Panc1 (cell line): ENCODE measurements around the gene TBC1D21. TPM values are rescaled to one million over a fixed set of nuclear protein-coding genes. Genes with fewer than 3 reads are reported as not detected.

Experiments used
- ATAC-seq: fragments of 200-7000 bp; cut with Tn5 transposase; 2 replicates; pipeline ENCODE4 v1.9.1; 2020; ENCODE audit warnings: mild to moderate bottlenecking, moderate library complexity
- BruUV-seq: library from RNA; stranded (reverse); fragments of 400-500 nt; replicated peaks from 2 replicates; lab custom pipeline; 2021; lab: Mats Ljungman, UMichigan
- CTCF ChIA-PET: fragments of 300-600 bp; sonication (Branson Sonifier 250); formaldehyde crosslinking; loops from one replicate; lab custom pipeline; 2022; ENCODE audit warnings: antibody characterized with exemption; lab: Charles Lee
- POLR2A ChIA-PET: fragments of 300-600 bp; sonication (Branson Sonifier 250); formaldehyde crosslinking; loops from one replicate; lab custom pipeline; 2022; ENCODE audit warnings: antibody characterized with exemption; lab: Charles Lee
- DNase-seq: peaks from one replicate; pipeline ENCODE4 v3.0.0-alpha.2; 2010; ENCODE audit warnings: low read depth, low spot score
- H3K27ac ChIP-seq: 2 replicates; pipeline ENCODE4 v1.5.1; 2011; ENCODE audit warnings: mild to moderate bottlenecking, low read length, inconsistent platforms
- H3K27me3 ChIP-seq: fragments of 200-500 bp; sonication (Bioruptor generic); 2 replicates; pipeline ENCODE4 v1.6.0; 2014; ENCODE audit warnings: low read length, inconsistent platforms; ENCODE audit not compliant: control insufficient read depth, insufficient read depth
- H3K36me3 ChIP-seq: fragments of 200-500 bp; sonication (Bioruptor generic); 2 replicates; pipeline ENCODE4 v1.5.1; 2014; ENCODE audit warnings: inconsistent platforms, mild to moderate bottlenecking, low read length, moderate library complexity; ENCODE audit not compliant: control insufficient read depth, insufficient read depth
- H3K4me1 ChIP-seq: 2 replicates; pipeline ENCODE4 v1.5.1; 2011; ENCODE audit warnings: inconsistent platforms, mild to moderate bottlenecking, low read length, moderate library complexity; ENCODE audit not compliant: control insufficient read depth, insufficient read depth
- H3K4me3 ChIP-seq, 2 experiments: 2 replicates each; pipeline ENCODE4 v1.5.1; 2011 to 2012; ENCODE audit warnings: low read depth in 2 of 2, low read length in 2 of 2, mild to moderate bottlenecking in 2 of 2, inconsistent platforms in 1 of 2, moderate library complexity in 1 of 2
- H3K9me3 ChIP-seq: fragments of 200-500 bp; sonication (Bioruptor generic); 2 replicates; pipeline ENCODE4 v1.5.1; 2014; ENCODE audit warnings: low read depth, mild to moderate bottlenecking, inconsistent platforms, low read length, moderate library complexity; ENCODE audit not compliant: control insufficient read depth, insufficient read depth
- CTCF ChIP-seq: fragments of 450-650 bp; IDR thresholded peaks from 2 replicates; pipeline ENCODE4 v1.5.1; 2017; ENCODE audit warnings: mild to moderate bottlenecking
- POLR2AphosphoS5 ChIP-seq: IDR thresholded peaks from 2 replicates; pipeline ENCODE4 v1.6.1; 2012; ENCODE audit warnings: mild to moderate bottlenecking, low read depth, low read length, moderate library complexity
- REST ChIP-seq, 2 experiments: IDR thresholded peaks; 2 replicates each; pipeline ENCODE4 v1.6.1; 2011 to 2012; ENCODE audit warnings: low read depth in 2 of 2, control low read depth in 1 of 2, low read length in 1 of 2, mild to moderate bottlenecking in 1 of 2, moderate library complexity in 1 of 2; ENCODE audit not compliant: insufficient read depth in 1 of 2
- SIN3A ChIP-seq: IDR thresholded peaks from 2 replicates; pipeline ENCODE4 v1.6.1; 2012; ENCODE audit warnings: low read depth, mild to moderate bottlenecking, low read length, moderate library complexity, borderline replicate concordance; ENCODE audit not compliant: insufficient read depth
- TCF7L2 ChIP-seq: IDR thresholded peaks from 2 replicates; pipeline ENCODE4 v1.6.1; 2011; ENCODE audit warnings: mild to moderate bottlenecking, low read depth, low read length, inconsistent platforms
- in situ Hi-C: cut with HindIII; loops from 2 replicates; pipeline ENCODE4 v1.10.0; 2016; ENCODE audit warnings: low sequenced_read_pairs, low pct_unique_long_range_greater_than_20kb
- intact Hi-C: fragments of 100-400 bp; cut with micrococcal nuclease; formaldehyde crosslinking; loops from one replicate; pipeline ENCODE4 v1.10.0; 2022; ENCODE audit not compliant: unreplicated experiment
- total RNA-seq: library from RNA; stranded (reverse); gene quantifications from one replicate; pipeline ENCODE4 v1.2.1, GENCODE V29; 2021; ENCODE audit not compliant: unreplicated experiment

The TBC1D21 gene
- total RNA-seq, 1 experiment from 2014 or later: not detected

- H3K36me3 ChIP-seq: no peaks in the 10 kb centered on the region
- no peaks in the 10 kb centered on the region for H3K4me1 ChIP-seq
- in situ Hi-C loops: no loop called here
- H3K27ac ChIP-seq: no peak overlapping the region
- no peak for DNase-seq
- ChIA-PET POLR2A (no interaction called here), CTCF (interaction anchor here (0.7 to 4.0 kb wide), 2 partner anchors 26 to 34 kb away, joined by 3 to 18 read pairs; partner anchors contain the start of gene TBC1D21)
- intact Hi-C loops: loop anchor here (2.0 kb wide), 1 partner anchor 34 kb away; no protein-coding TSS in a partner anchor
- no peaks in the 10 kb centered on the region for H3K9me3 ChIP-seq
- no TSS peak for BruUV-seq
- no peak overlapping the region for H3K4me3 ChIP-seq
- peak; percentile 20; the same call in 1 of the 2 replicates for ATAC-seq
- H3K27me3 ChIP-seq: no peaks in the 10 kb centered on the region; the same call in 1 of the 2 replicates
- TF ChIP-seq REST (IDR thresholded peaks at IDR 0.05; ENCODE audit: insufficient read depth in 1 of 2, low read depth in 2 of 2, low read length in 1 of 2): no peak
- TF ChIP-seq POLR2AphosphoS5: no peak
- no peak for TF ChIP-seq TCF7L2
These were observed 35.4 kb downstream of the TBC1D21 start for GRCh38 chr15:73908822-73909122.

- TF ChIP-seq REST (IDR thresholded peaks at IDR 0.05; ENCODE audit: insufficient read depth in 1 of 2, low read depth in 2 of 2, low read length in 1 of 2): no peak
- no peak for TF ChIP-seq SIN3A
- TF ChIP-seq POLR2AphosphoS5: no peak
- TF ChIP-seq TCF7L2: no peak
- TF ChIP-seq CTCF: no peak
- no peak for ATAC-seq
- H3K36me3 ChIP-seq: no peaks in the 10 kb centered on the region
- H3K4me3 ChIP-seq: no peak overlapping the region
- CTCF ChIA-PET: interaction anchor here (4.0 kb wide), 1 partner anchor 35 kb away, joined by 18 read pairs; the partner anchor contains the start of gene TBC1D21
- BruUV-seq: no TSS peak
- H3K27ac ChIP-seq: no peak overlapping the region
- DNase-seq: no peak
- H3K9me3 ChIP-seq: no peaks in the 10 kb centered on the region
- intact Hi-C loops (loop anchor here (2.0 kb wide), 1 partner anchor 35 kb away; no protein-coding TSS in a partner anchor), in situ Hi-C loops (no loop called here)
- no peaks in the 10 kb centered on the region; the same call in 1 of the 2 replicates for H3K27me3 ChIP-seq
- H3K4me1 ChIP-seq: no peaks in the 10 kb centered on the region
- POLR2A ChIA-PET: no interaction called here
These were observed 36.3 kb downstream of the TBC1D21 start for GRCh38 chr15:73909651-73910050.
